Uterus (tissue), 4 donors: Measurements from ENCODE around the gene TAAR8. TPM values are rescaled to one million over a fixed set of nuclear protein-coding genes. Genes with fewer than 3 reads are reported as not detected.
"Not testable (repeated sequence)": the region's sequence is repeated elsewhere in the genome, so short reads cannot be mapped to it uniquely, and the experiment has no call there.

Source experiments
- DNase-seq, 2 donors: peaks; one replicate each; pipeline ENCODE4 v3.0.0-alpha.2; 2019 to 2020
- H3K27ac ChIP-seq, 2 donors: fragments of 200-600 bp; sonication (generic); 1 replicate in 1 of 2; 2 replicates in 1 of 2; pipeline ENCODE4 v1.5.1; 2016 to 2018
- H3K27me3 ChIP-seq, 2 donors: fragments of 200-600 bp; sonication (generic); one replicate each; pipeline ENCODE4 v1.5.1; 2018 to 2019; ENCODE audit warnings: control low read depth in 1 of 2
- H3K36me3 ChIP-seq, 2 donors: fragments of 200-600 bp; sonication (generic); one replicate each; pipeline ENCODE4 v1.5.1; 2019; ENCODE audit warnings: control low read depth in 1 of 2
- H3K4me1 ChIP-seq, 2 donors: fragments of 200-600 bp; sonication (generic); one replicate each; pipeline ENCODE4 v1.5.1; 2018 to 2019; ENCODE audit warnings: control low read depth in 1 of 2
- H3K4me3 ChIP-seq, 2 donors: fragments of 200-600 bp; sonication (generic); 1 replicate in 1 of 2; 2 replicates in 1 of 2; pipeline ENCODE4 v1.5.1; 2018 to 2019; ENCODE audit warnings: mild to moderate bottlenecking in 1 of 2
- H3K9me3 ChIP-seq, 2 donors: fragments of 200-600 bp; sonication (generic); one replicate each; pipeline ENCODE4 v1.5.1; 2019; ENCODE audit warnings: control low read depth in 1 of 2
- CTCF ChIP-seq, 4 experiments: fragments of 200-600 bp in 2 of 4; fragments of 450-650 bp in 2 of 4; sonication (generic) in 2 of 4; IDR thresholded peaks; one replicate each; pipeline ENCODE4 v1.5.1; 2016 to 2019; ENCODE audit warnings: antibody characterized with exemption in 4 of 4, mild to moderate bottlenecking in 2 of 4, moderate library complexity in 1 of 4
- POLR2A ChIP-seq, 2 donors: fragments of 450-650 bp; IDR thresholded peaks; one replicate each; pipeline ENCODE4 v1.6.1; 2016; ENCODE audit warnings: antibody characterized with exemption in 2 of 2, mild to moderate bottlenecking in 1 of 2, moderate library complexity in 1 of 2
- intact Hi-C: fragments of 100-400 bp; cut with DNase I; formaldehyde crosslinking; loops from one replicate; pipeline ENCODE4 v1.15.1; 2023; ENCODE audit warnings: low total_unique reads
- small RNA-seq: library from RNA; depleted of rRNA; stranded (forward); fragments of <200 nt; gene quantifications from one replicate; pipeline ENCODE3, GENCODE V24; 2016
- total RNA-seq, 4 donors: library from RNA; depleted of rRNA in 3 of 4; stranded (reverse); fragments of >200 nt in 3 of 4; gene quantifications; one replicate each; pipeline versions ENCODE4 v1.1.0 to v1.2.4, GENCODE V29; 2014 to 2023
- donor health status: DM: yes; HTN: yes; CAD: no.

The TAAR8 gene
- total RNA-seq, 4 donors from 2014 or later, result 0.28 TPM; not detected in 3

- no peak overlapping the region for H3K27ac ChIP-seq
- DNase-seq, result no peak
- intact Hi-C loops, result no loop called here
- no peaks in the 10 kb centered on the region for H3K4me1 ChIP-seq
- TF ChIP-seq CTCF (IDR thresholded peaks at IDR 0.05) (no peak), POLR2A (IDR thresholded peaks at IDR 0.05) (no peak)
- no peak overlapping the region for H3K4me3 ChIP-seq
- H3K9me3 ChIP-seq, result no peaks in the 10 kb centered on the region
- H3K36me3 ChIP-seq, result no peaks in the 10 kb centered on the region
- H3K27me3 ChIP-seq, result no peaks in the 10 kb centered on the region
Measured at GRCh38 chr6:132592855-132593254, 40.4 kb downstream of the TAAR8 start.

GRCh38 chr6:132596201-132596600, 43.7 kb downstream of the TAAR8 start:
- Histone ChIP-seq H3K27ac (no peak overlapping the region), H3K4me1 (no peaks in the 10 kb centered on the region), H3K27me3 (no peaks in the 10 kb centered on the region), H3K9me3 (no peaks in the 10 kb centered on the region), H3K36me3 (no peaks in the 10 kb centered on the region), H3K4me3 (no peak overlapping the region)
- intact Hi-C loops, result no loop called here
- no peak for DNase-seq
- TF ChIP-seq POLR2A (IDR thresholded peaks at IDR 0.05) (no peak), CTCF (IDR thresholded peaks at IDR 0.05) (no peak)

GRCh38 chr6:132598473-132598872, 46.0 kb downstream of the TAAR8 start:
- H3K27ac ChIP-seq, result no peak overlapping the region
- no peaks in the 10 kb centered on the region for H3K9me3 ChIP-seq
- H3K4me3 ChIP-seq, result no peak overlapping the region
- no peak for DNase-seq
- TF ChIP-seq POLR2A (IDR thresholded peaks at IDR 0.05) (no peak), CTCF (IDR thresholded peaks at IDR 0.05) (no peak)
- intact Hi-C loops, result no loop called here
- H3K36me3 ChIP-seq, result no peaks in the 10 kb centered on the region
- no peaks in the 10 kb centered on the region for H3K27me3 ChIP-seq
- H3K4me1 ChIP-seq, result no peaks in the 10 kb centered on the region

- H3K4me3 ChIP-seq, H3K27me3 ChIP-seq, intact Hi-C loops, DNase-seq, H3K27ac ChIP-seq, H3K9me3 ChIP-seq, H3K4me1 ChIP-seq, H3K36me3 ChIP-seq: not testable (repeated sequence)
Measured at GRCh38 chr6:132600900-132601299, 48.4 kb downstream of the TAAR8 start.

Small RNA genes within 50 kb of the gene (small RNA-seq; reads per million reads assigned to genes)
- not detected for gene TAAR7P

Other genes with a start within 250 kb of the TAAR8 start
- gene MOXD1, start 151.2 kb upstream of the TAAR8 start, total RNA-seq, result 100 to 1,000 TPM in 1 of 4 donors, 10 to 100 TPM in 3; 27.6 to 260 (median 58.9) TPM
- gene STX7, start 39.6 kb upstream of the TAAR8 start, total RNA-seq, result 10 to 100 TPM; 22.3 to 82.9 (median 67.5) TPM
- not detected for gene TAAR9, start 14.4 kb upstream of the TAAR8 start, total RNA-seq
- gene TAAR6, start 17.6 kb downstream of the TAAR8 start, total RNA-seq, result not detected
- not detected for gene TAAR5, start 37.1 kb downstream of the TAAR8 start, total RNA-seq
- gene TAAR2, start 71.6 kb downstream of the TAAR8 start, total RNA-seq, result not detected
- gene TAAR1, start 106.5 kb downstream of the TAAR8 start, total RNA-seq, result under 1 TPM in 1 of 4 donors, not detected in 3; 0.41 TPM
- gene VNN1, start 161.4 kb downstream of the TAAR8 start, total RNA-seq, result 1 to 10 TPM in 1 of 4 donors, under 1 TPM in 2, not detected in 1; 0.64 to 2.9 (median 0.83) TPM
- gene VNN2, start 205.2 kb downstream of the TAAR8 start, total RNA-seq, result 10 to 100 TPM in 1 of 4 donors, 1 to 10 TPM in 3; 1.5 to 40.9 (median 2.7) TPM
- gene SLC18B1, start 246.0 kb downstream of the TAAR8 start, total RNA-seq, result 10 to 100 TPM in 1 of 4 donors, 1 to 10 TPM in 2, under 1 TPM in 1; 0.51 to 38.7 (median 8.0) TPM